Measurements from ENCODE around the gene CASKIN1. TPM values are rescaled to one million over a fixed set of nuclear protein-coding genes. Genes with fewer than 3 reads are reported as not detected.

CASKIN1 gene, protein sequence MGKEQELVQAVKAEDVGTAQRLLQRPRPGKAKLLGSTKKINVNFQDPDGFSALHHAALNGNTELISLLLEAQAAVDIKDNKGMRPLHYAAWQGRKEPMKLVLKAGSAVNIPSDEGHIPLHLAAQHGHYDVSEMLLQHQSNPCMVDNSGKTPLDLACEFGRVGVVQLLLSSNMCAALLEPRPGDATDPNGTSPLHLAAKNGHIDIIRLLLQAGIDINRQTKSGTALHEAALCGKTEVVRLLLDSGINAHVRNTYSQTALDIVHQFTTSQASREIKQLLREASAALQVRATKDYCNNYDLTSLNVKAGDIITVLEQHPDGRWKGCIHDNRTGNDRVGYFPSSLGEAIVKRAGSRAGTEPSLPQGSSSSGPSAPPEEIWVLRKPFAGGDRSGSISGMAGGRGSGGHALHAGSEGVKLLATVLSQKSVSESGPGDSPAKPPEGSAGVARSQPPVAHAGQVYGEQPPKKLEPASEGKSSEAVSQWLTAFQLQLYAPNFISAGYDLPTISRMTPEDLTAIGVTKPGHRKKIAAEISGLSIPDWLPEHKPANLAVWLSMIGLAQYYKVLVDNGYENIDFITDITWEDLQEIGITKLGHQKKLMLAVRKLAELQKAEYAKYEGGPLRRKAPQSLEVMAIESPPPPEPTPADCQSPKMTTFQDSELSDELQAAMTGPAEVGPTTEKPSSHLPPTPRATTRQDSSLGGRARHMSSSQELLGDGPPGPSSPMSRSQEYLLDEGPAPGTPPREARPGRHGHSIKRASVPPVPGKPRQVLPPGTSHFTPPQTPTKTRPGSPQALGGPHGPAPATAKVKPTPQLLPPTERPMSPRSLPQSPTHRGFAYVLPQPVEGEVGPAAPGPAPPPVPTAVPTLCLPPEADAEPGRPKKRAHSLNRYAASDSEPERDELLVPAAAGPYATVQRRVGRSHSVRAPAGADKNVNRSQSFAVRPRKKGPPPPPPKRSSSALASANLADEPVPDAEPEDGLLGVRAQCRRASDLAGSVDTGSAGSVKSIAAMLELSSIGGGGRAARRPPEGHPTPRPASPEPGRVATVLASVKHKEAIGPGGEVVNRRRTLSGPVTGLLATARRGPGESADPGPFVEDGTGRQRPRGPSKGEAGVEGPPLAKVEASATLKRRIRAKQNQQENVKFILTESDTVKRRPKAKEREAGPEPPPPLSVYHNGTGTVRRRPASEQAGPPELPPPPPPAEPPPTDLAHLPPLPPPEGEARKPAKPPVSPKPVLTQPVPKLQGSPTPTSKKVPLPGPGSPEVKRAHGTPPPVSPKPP (N-terminal part only)
- total RNA-seq = 1 to 10 TPM in 3 of 9 donors, under 1 TPM in 4, not detected in 2; 0.06 to 3.7 (median 0.83) TPM
- polyA plus RNA-seq = 1 to 10 TPM in 2 of 3 donors, not detected in 1; 1.4 to 5.2 TPM
- long read RNA-seq, donor 1 = 0 reads
- long read RNA-seq, donor 2 = 0 reads
- long read RNA-seq, donor 3 = 0 reads
- long read RNA-seq, donor 4 = 0 reads
- long read RNA-seq, donor 5 = 0 reads
- long read RNA-seq, donor 6 = 0 reads
- long read RNA-seq, donor 7 = 0 reads
- long read RNA-seq, donor 8 = 0 reads
- long read RNA-seq, donor 9 = 0 reads
- long read RNA-seq, donor 10 = 0 reads

GRCh38 chr16:2196162-2196980 is at the start of gene CASKIN1:
Gene CASKIN1, minus strand, starts transcription at chr16:2196605. Its CDS starts 173 bp downstream, at chr16:2196432.
- Histone ChIP-seq H3K9me3 (replicated peaks in 1 of 3) (no peaks in the 10 kb centered on the region), H3K4me3 (peak within 1 kb of the TSS in 1 of 4 donors; percentile 48), H3K27me3 (peaks cover 14% of the 10 kb centered on the region), H3K27ac (no peak within 1 kb of the TSS), H3K4me1 (replicated peaks in 1 of 2) (peaks cover 0 to 8% of the 10 kb centered on the region in 2 donors), H3K36me3 (replicated peaks in 1 of 2) (no peaks in the 10 kb centered on the region)
- no peak for TF ChIP-seq POLR2A (IDR thresholded peaks at IDR 0.05)
- TF ChIP-seq CTCF (IDR thresholded peaks at IDR 0.05) = no peak
- no peak for DNase-seq
- intact Hi-C loops (cut with DNase I) = no loop called here
- WGBS, 4 donors = 1 to 10% (median 1%) methylated on average over 2 to 100 of the region's 129 CpGs; no CpG with 5 or more reads in 1 of the 4 donors

DNA sequence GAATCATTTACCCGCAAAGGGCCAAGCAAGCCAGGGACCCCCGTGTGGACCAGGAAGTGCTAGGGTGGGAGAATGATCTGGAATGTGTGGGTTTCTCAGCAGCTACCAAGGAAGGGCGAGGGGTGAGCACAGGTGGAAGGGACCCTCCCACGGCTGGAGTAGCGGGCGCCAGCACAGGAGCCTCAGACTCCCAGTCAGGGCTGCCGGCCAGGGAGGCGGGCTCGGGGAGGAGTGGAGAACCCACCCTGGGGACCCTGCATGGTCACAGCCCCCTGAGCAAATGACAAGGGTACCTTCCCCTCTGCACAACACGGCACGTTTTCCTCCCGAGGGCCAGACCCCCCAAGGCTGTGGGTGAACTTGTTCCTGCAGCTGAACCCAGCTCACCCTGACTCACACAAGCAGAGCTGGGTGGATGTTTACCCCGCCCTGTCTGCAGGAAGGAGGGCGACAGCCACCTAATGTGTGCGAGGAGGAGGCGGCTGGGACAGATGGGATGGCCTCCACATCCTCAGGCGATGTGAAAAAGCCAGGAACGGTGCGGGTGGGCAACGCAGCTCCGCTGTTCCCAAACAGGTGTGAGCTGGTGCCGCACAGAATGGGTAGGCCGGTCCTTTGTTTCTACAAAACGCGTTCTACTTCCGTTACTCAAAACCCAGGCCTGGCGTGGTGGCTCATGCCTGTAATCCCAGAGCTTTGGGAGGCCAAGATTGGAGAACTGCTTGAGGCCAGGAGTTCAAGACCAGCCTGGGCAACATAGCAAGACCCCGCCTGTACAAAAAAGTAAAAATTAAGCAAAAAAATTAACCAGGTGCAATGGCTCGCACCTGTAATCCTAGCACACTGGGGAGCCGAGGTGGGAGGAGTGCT is 48.8 kb upstream of the CASKIN1 start:
- no peak for DNase-seq
- intact Hi-C loops (cut with DNase I) = no loop called here
- H3K4me1 ChIP-seq (replicated peaks in 1 of 2) = peaks cover 4% of the 10 kb centered on the region in 2 donors
- peaks cover 0 to 47% of the 10 kb centered on the region in 2 donors for H3K36me3 ChIP-seq (replicated peaks in 1 of 2)
- H3K9me3 ChIP-seq (replicated peaks in 1 of 3) = no peaks in the 10 kb centered on the region
- H3K27me3 ChIP-seq = no peaks in the 10 kb centered on the region
- 92 to 94% (median 94%) methylated on average over 23 to 30 of the region's 30 CpGs for WGBS, 4 donors
- H3K4me3 ChIP-seq = no peak overlapping the region
- H3K27ac ChIP-seq = no peak overlapping the region
- TF ChIP-seq POLR2A (IDR thresholded peaks at IDR 0.05) = no peak
- no peak for TF ChIP-seq CTCF (IDR thresholded peaks at IDR 0.05)

DNA sequence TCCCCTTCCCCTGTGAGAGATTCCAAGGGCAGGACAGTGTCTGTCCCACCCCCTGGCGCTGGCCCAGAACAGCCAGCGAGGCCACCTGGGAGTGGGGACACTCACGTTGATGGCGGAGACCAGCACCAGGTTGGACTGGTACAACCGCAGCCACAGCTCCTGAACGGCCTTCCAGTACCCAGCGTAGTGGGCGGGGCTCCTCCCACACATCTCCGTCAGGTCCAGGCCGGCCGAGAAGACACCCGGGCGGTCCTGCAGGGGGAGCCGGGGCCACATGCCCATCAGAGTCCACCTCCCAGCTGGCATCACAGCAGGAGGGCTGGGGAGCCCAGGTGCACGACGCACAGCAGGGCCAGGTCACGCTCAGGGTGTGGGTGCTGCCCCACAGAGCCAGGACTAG is 47.9 kb upstream of the CASKIN1 start:
- 69 to 83% (median 75%) methylated on average over 10 to 17 of the region's 17 CpGs for WGBS, 4 donors
- DNase-seq = no peak
- Histone ChIP-seq H3K4me1 (replicated peaks in 1 of 2) (no peaks in the 10 kb centered on the region), H3K27ac (no peak overlapping the region), H3K4me3 (no peak overlapping the region), H3K27me3 (no peaks in the 10 kb centered on the region), H3K36me3 (replicated peaks in 1 of 2) (peaks cover 0 to 47% of the 10 kb centered on the region in 2 donors), H3K9me3 (replicated peaks in 1 of 3) (no peaks in the 10 kb centered on the region)
- intact Hi-C loops (cut with DNase I) = no loop called here
- TF ChIP-seq POLR2A (IDR thresholded peaks at IDR 0.05) = no peak
- no peak for TF ChIP-seq CTCF (IDR thresholded peaks at IDR 0.05)
